Measurements from ENCODE around the gene LRMDA.

Gene LRMDA

GRCh38 chr10:75441682-75442081 lies 10.3 kb downstream of the LRMDA start:
- CTCF ChIA-PET: interaction anchor here (1.0 to 1.9 kb wide), 2 partner anchors 11 to 192 kb away, joined by 3 to 5 read pairs; no protein-coding TSS in a partner anchor
- POLR2A ChIA-PET: no interaction called here
- no peak for TF ChIP-seq CTCF (IDR thresholded peaks at IDR 0.05; ENCODE audit: control extremely low read depth, extremely low read depth, low read depth, missing control alignments)
- DNase-seq (ENCODE audit: extremely low spot score): no peak

GRCh38 chr10:75443362-75443761 lies 11.9 kb downstream of the LRMDA start:
- no peak for DNase-seq (ENCODE audit: extremely low spot score)
- POLR2A ChIA-PET: no interaction called here
- no peak for TF ChIP-seq CTCF (IDR thresholded peaks at IDR 0.05; ENCODE audit: control extremely low read depth, extremely low read depth, low read depth, missing control alignments)
- CTCF ChIA-PET: interaction anchor here (1.9 kb wide), 1 partner anchor 13 kb away, joined by 5 read pairs; no protein-coding TSS in a partner anchor

- POLR2A ChIA-PET: no interaction called here
- CTCF ChIA-PET: interaction anchor here (0.8 to 1.2 kb wide), 2 partner anchors 10 to 15 kb away, joined by 3 to 5 read pairs; no protein-coding TSS in a partner anchor
- TF ChIP-seq CTCF (IDR thresholded peaks at IDR 0.05; ENCODE audit: control extremely low read depth, extremely low read depth, low read depth, missing control alignments): no peak
- no peak for DNase-seq (ENCODE audit: extremely low spot score)
Observed at GRCh38 chr10:75444781-75445386, 13.5 kb downstream of the LRMDA start.

- CTCF ChIA-PET: interaction anchor here (0.6 to 1.1 kb wide), 2 partner anchors 27 to 930 kb away, joined by 3 read pairs; no protein-coding TSS in a partner anchor
- POLR2A ChIA-PET: no interaction called here
- no peak for DNase-seq (ENCODE audit: extremely low spot score)
- TF ChIP-seq CTCF (IDR thresholded peaks at IDR 0.05; ENCODE audit: control extremely low read depth, extremely low read depth, low read depth, missing control alignments): no peak
Observed at GRCh38 chr10:75446508-75446907, 15.1 kb downstream of the LRMDA start.

- POLR2A ChIA-PET: no interaction called here
- no peak for DNase-seq (ENCODE audit: extremely low spot score)
- CTCF ChIA-PET: no interaction called here
- no peak for TF ChIP-seq CTCF (IDR thresholded peaks at IDR 0.05; ENCODE audit: control extremely low read depth, extremely low read depth, low read depth, missing control alignments)
Observed at GRCh38 chr10:75448166-75448565, 16.7 kb downstream of the LRMDA start.

- TF ChIP-seq CTCF (IDR thresholded peaks at IDR 0.05; ENCODE audit: control extremely low read depth, extremely low read depth, low read depth, missing control alignments): no peak
- ChIA-PET POLR2A (no interaction called here), CTCF (no interaction called here)
- DNase-seq (ENCODE audit: extremely low spot score): no peak
Observed at GRCh38 chr10:75449382-75450074, 18.1 kb downstream of the LRMDA start.

Measured in GM10248 (cell line).